Left renal cortex interstitium (tissue), 4 donors: ENCODE measurements around the gene DMRT3. TPM values are rescaled to one million over a fixed set of nuclear protein-coding genes. Genes with fewer than 3 reads are reported as not detected.

ENCODE experiments used
- DNase-seq, 4 donors: peaks; one replicate each; pipeline ENCODE4 v3.0.0-alpha.2; 2013; ENCODE audit warnings: low read depth in 4 of 4, low spot score in 2 of 4, missing footprints in 1 of 4
- polyA plus RNA-seq, 4 donors: library from polyadenylated mRNA; unstranded; fragments of 120-200 nt; gene quantifications; one replicate each; pipeline ENCODE4 v1.2.1, GENCODE V29; 2013; ENCODE audit not compliant: insufficient read length in 4 of 4

The DMRT3 gene, protein sequence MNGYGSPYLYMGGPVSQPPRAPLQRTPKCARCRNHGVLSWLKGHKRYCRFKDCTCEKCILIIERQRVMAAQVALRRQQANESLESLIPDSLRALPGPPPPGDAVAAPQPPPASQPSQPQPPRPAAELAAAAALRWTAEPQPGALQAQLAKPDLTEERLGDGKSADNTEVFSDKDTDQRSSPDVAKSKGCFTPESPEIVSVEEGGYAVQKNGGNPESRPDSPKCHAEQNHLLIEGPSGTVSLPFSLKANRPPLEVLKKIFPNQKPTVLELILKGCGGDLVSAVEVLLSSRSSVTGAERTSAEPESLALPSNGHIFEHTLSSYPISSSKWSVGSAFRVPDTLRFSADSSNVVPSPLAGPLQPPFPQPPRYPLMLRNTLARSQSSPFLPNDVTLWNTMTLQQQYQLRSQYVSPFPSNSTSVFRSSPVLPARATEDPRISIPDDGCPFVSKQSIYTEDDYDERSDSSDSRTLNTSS
- 1 to 10 TPM; 1.6 to 1.9 (median 1.7) TPM for polyA plus RNA-seq

DNA sequence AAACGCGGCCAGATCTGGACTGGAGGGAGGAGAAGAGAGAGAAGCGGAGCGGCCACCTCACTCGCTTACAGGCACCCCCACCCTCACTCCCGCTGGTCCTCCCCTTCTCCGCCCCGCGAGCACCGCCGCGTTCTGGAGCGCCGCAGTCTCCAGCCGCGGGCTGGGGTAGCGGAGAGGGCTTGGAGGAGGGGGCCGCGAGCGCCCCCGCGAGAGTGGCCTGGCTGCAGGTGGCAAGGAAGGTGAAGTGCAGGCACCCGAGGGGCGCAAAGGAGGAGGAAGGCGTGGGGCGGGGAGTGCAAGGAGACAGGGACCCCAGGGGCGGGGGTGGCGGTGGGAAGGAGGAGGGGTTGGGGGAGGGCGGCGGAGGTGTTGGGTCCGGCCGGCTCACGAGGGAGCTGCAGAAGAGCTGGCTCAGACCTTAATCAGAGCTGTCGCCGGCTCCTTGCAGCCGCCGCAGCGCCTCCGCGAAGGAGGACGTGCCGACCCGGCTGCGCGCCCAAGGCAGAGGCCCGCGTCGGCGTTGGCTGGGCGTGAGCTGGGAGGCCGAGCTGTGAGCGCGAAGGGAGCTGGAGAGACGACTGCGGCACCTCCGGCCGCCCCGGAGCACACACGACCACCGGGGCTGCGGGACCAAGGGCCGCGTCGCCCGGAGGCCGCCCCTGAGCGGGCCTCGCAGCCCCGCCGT, at the start of gene DMRT3:
DMRT3 (plus strand) TSS at position 398 of the 685 bp plus-strand sequence. CDS start 347 bp downstream, outside the sequence.
- DNase-seq = no peak

DNA sequence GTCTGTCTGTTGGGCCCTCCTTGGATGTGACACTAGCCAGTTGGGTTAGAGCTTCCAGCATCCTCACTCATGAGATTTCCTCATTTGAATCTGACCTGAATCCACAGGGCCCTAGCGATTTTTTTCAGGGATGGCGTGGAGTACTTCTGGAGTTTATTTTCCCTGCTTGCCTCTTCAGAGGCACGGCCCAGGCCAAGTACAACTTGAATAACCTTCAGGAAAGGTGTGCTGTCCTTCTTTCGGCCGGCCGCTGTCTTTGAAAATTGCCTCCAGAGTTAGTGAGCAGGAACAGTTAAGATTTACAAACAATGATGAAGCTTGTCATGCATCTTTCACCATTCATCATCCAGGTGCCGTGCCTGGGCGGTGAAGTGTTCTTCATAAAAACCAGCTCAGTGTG, 49.5 kb upstream of the DMRT3 start:
- DNase-seq = no peak

DNA sequence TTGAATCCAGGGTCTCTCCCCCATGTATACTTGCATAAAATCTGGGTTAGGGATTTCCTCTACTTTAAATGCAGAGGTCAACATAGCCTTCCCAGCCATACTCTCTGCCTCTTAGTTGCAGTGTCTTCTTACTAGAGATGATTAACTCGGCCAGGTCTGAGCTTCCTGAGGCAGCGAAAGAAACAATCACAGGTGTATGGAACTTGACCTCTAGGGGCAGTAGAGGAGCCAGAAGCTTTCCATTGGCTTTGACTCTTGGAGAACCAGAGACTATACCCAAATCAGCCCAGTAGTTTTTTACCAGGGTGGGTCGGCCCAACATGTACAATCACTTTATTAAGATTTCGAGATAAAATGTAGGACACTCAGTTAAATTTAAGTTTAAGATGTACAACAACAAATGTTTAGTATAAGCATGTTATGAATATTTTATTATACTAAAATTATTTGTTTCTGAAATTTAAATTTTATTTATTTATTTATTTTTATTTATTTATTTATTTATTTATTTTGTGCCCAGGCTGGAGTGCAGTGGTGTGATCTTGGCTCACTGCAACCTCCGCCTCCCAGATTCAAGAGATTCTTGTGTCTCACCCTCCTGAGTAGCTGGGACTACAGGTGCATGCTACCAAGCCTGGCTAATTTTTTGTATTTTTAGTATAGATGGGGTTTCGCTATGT, 48.0 kb upstream of the DMRT3 start:
- DNase-seq = peak in 1 of 4 donors; percentile 50

DNA sequence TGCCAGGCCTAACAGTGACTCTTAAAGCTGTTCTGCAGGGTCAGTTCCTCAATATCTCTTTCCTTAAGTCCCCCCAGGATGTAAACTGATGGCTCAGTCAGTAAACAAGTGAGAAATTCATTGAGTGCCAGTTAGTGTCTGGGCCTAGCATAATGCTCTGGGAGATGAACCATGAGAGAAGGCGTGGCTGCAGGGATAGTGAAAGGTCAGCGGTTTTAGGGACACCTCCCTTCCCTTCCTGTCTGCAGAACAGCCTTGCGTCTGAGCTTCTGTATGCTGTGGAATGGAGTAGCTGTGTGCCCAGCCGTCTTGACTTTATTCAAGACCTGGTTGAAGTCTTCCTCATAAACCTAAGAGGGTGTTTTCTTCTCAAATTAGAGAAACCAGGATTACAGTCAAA, 46.7 kb upstream of the DMRT3 start:
- no peak for DNase-seq

DNA sequence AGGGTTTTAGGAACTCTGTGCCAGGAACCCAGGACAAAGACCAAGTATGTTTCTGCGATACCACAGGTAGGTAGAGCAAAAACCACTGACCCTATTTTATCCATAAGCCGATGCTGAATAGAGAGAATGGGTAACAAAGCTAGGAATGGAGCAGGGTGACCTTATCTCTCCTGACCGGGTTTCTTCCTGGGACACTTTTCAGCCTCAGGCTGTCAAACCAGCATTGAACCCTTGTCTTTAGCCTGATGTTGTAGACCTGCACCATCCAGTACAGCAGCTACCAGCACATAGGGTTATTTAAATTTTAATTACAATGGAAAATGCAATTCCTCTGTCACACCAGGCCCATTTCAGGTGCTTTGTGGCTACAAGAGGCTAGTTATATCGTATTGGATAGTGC, 43.1 kb upstream of the DMRT3 start:
- DNase-seq = no peak

DNA sequence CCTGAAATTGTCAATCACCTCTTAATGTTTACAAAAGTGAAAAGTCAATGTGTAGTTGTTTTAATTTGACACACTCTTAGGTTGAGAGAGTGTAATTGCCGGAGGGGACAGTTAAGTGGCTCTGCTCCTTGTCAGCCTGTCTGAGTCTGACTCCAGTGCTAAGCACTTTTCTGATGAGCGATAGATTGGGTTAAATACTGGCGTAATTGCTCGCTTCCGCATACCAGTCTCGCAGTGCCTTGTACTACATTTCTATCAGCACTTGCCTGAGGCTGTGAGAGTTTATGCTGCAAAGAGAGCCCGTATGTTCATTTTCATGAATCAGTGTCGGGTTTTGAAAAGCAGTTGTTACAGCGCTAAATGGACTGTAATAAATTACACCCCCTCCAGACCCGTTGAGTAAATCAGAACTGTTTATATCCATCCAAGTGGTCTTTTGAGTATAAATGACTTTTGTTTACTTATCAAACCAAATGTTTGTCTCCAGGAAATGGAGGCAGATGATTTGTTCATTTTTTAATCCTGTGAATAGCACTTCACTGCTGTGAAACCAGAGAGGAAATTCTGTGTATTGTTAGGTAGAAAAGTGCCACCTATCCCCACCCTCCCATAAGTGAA, 41.0 kb upstream of the DMRT3 start:
- DNase-seq = no peak

DNA sequence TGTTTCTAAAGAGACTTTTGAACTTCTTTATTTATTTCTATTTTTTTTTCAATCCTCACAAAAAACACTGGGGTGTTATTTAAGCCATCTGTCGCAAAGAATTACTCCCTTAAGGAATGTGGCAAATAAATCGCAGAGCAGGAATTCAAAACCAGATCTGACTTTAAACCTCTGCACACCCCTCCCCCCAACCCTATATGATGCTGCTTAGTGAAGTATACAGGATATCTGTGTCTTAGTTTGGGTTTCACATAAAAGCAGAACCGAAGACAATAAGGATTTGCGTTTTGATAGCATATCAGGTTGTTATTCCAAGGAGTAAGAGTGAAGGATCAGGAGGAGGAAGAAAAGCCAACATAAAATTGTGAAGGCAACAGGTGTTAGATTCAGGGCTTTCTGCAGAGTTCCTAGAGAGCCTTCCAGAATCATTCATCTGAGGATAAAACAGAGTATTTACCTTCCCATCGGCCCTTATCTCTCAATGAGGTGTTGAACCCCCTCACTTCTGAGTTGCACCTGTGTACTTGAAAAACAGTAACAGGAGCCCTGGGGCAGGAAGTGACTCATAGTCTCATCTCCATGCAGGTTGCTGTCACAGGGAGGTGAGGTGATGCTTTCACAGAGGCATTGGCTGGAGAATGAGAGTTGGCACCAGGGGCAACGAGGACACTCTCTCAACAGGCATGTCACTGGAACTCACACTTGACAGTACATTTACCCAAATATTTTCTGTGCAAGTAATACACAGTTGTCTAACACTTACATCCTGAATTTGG, 33.5 kb upstream of the DMRT3 start:
- no peak for DNase-seq

DNA sequence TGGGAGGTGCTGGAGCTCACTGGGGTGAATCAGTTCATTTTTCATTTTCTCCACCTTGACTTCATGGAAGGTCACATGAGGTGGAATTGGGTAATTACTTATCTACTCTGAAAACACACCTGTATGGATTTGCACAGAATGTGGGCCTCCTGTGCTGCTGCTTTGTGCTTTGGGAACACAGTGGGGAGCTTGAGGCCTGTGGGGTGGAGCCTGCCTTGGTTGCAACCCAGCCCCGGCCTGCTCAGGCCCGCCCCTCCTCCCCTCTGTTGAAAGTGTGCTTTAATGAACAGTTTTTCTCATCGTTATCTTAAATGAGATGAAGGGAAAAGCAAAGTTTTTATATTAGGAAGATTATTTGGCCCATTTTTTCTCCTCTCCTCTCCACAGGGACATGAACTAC, 28.5 kb upstream of the DMRT3 start:
- no peak for DNase-seq

DNA sequence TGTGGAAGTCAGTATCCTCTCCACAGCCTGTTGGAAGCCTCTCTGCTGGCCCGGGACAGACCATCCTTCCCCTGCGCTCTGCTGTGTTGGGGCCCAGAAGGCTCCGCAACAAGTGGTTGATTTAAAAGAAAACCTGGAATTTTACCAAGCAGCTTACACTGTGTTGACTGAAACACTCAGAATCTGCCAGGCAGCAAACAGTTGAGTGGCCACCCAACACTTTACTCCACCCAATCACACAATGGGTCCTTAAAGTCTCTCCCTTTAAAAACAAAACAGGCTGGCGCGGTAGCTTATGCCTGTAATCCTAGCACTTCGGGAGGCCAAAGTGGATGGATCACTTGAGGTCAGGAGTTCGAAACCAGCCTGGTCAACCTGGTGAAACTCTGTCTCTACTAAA, 28.0 kb upstream of the DMRT3 start:
- DNase-seq = no peak

DNA sequence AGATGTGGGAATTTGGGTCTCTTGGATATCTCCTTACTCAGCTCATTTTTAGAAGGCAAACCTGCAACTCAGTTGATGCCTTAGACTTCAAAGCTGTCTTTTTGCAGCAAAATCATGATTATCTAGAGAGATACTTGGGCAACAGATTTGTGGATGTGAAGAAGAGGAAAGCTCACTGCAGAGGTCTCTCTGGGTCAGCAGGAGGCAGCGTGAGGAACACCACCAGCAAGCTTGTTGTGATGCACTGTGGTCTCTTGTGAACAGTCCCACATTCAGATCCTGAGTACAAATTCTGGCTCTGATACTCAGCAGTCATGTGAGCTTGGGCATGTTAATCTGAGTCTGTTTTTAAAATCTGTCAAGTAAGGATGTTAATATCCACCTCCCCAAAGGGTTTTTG, 26.3 kb upstream of the DMRT3 start:
- DNase-seq = no peak

DNA sequence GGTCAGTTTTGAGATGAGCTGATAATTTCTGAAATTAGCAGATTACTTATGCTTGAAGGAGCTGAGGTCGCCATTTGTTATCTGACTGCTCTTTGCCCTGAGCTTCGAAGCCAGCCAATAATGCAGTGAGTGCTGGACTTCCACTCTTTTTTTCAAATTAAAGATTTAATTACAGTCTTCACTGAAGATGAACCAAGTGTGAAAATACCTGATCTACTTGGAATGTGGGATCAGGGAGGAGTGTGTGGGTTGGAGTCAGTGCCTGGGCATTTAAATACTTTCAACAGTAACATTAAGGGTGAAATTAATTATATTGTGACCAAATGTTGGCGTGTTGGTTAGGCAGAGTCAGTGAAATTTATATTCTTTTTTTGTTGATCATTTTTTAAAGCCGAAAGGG, 23.9 kb upstream of the DMRT3 start:
- no peak for DNase-seq

DNA sequence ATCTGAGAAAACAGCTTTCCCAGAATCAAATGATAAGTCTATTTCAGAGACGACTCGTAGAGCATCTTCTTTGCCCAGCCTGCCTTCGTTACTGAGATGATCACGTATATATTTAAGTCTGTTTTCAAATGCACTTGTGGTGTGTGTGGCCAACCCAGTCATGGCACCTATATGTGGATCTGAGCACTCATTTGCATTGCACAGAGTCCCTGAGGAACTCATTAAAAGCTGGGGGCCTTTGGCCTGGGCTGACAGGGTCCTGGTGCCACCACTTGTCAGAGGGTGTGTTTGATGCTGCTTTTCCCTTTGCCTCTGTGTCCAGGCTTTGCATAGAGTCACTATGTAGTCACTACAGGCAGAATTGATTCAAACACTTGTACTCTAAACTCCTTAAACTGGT, 17.4 kb upstream of the DMRT3 start:
- no peak for DNase-seq

DNA sequence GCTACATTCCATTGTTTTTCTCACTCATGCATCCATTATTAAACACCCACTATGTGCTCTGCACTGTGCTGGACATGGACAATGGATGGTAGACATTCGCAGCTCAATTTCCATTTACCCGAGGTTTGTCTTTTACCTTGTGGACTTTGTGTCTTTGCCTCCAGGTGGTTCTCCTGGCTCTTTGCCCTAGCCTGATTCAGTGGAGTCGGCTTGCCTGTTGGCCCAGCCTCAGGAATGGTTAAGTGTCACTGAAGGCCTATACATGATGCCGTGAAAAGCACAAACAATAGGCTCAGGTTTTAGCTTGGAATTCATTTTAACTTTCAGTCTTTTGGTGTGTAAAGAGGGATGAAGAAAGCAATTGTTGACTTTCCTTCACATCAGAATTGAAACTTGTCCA, 16.5 kb upstream of the DMRT3 start:
- no peak for DNase-seq

DNA sequence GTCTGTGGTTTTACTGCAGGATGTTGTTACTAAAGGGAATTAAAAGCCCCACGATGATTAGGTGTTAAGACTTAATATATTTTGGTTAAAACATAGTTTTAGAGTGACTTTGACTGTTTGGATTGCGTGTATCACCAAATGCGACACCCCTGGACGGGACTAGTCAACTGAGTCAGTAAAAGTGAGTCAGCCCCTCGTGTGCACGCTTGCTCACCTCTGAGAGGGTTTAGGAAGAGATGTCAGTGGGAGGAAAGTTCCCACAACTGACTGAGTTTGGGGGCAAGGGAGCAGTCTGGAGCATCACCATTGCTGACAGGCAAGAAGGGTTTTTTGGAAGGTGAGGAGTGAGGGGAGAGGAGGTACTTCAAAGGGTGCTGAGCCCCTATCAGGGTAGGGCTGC, 14.4 kb upstream of the DMRT3 start:
- DNase-seq = no peak

DNA sequence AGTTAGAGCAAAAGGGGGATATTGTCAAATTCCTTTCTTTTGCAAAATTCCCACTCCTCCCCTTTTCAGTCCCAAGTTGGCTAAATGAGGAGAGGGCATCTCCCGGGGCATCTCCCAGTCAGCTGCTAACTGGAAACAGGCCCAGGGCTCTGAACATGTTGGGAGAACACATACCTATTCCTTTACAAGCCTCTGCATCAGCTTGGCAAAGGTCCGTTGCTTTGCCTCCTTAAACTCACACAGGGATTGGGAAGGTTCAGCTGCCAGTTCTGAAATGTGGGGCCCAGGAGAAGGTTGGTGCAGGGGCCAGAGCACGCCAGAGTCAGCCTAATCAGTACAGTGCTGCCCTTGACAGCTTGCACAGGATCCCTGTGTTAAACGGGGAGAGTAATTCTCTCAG, 11.0 kb upstream of the DMRT3 start:
- DNase-seq = no peak

DNA sequence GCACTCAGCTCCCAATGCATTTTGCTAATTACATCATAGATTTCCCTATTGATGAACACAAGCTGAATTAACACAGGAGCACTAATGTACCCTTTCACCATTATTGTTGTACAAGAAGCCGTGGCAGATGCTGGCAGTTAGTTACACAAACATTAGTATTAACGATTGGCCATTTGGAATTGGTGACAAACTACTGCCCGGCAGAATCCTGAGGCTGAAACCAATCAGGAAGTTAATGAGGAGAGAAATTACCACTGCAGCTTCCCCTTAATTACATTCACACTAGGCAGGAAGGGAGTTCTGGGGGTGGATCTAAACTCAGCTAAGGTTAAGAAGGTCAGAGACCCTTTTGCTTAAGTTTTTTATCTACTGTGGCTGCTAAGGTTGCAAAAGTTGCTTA, 9.6 kb upstream of the DMRT3 start:
- no peak for DNase-seq

DNA sequence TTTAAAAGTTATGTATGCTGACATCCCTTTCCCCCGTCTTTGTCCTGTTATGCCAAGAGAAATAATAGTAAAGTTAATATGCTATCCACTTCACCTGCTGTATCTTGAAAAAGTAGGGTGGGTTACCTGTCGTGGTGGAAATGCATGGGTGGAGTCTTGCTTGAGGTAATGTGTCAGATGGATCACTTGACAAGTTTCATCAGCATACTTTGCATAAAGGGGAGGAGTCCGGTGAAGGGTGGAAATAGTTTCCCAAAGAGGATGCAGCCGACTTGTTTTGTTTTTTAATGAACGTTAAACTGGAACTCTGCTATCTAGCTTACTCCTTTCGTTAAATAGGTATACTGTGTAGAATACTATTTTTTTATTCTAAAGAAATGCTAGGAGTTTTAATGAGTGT, 9.0 kb upstream of the DMRT3 start:
- no peak for DNase-seq

DNA sequence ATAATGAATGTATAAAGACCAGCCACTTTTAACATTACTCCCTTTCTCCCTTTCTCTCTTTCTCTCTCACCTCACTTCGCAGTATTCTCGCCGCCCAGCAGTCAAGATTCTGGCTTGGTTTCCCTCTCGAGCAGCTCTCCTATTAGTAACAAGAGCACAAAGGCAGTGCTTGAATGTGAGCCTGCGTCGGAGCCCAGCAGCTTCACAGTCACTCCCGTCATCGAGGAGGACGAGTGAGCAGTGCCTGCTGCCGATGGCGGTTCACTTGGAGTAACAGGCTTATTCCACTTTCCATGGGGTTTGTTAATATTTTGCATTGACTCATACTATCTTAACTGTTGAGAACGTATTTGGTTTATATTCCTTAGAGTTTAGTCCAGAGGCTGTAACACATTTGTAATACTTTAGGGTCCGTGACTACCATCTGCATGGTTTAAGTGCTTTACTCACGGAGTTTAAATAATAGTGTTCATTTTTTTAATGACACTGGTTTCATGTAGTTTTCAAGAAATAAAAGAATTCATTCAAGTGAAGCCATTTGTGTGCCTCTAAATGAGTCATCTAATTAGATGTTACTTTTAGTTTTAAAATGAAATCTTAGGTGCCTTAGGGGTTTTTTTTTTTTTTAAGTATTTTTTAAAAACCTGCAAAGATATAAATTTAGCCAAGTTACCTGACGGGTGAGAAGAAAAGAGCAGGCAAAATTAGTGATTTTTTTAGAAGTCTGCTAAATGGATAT, 8.4 kb upstream of the DMRT3 start:
- DNase-seq = no peak

DNA sequence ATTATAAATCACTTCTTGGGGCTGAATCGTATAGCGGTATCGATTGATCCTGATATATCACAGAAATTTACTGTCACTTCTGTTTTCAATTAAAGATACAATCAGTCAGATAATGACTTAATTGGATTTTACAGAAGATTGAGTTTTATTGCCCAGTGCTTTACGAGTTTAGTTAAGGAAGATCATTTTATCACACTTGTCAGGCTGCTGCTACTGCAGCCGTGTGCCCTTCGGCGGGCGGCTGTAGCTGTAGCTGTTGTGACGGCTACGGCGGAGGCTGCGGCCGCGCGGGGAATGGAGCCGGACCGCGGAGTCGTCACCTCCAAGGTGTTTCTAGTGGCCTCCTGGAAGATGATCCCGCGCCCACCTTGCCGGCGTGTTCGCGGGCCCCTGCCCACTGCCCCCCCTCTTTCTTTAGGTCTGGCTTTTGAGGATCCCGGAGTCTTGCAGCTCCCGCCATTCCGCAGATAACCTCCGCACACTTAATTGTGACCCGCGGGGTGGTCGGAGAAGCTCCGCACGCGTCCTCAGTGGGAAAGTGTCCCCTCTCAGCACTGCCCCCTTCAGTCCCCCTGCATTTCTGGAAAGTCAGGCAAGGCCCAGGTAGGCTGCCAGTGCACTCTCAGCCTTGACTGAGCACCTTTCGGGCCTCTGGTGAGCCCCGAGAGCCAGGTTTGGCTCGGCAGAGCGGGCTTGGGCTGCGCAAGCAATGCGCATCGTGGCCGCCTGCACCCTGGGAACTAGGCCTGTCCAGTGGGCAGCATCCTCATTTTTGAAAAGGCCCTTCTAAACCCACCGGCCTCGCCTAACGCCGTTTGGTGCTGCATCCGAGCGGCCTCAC, 6.9 kb upstream of the DMRT3 start:
- DNase-seq = no peak
